Ovary (tissue), 9 donors: ENCODE measurements around the gene NIT1. TPM values are rescaled to one million over a fixed set of nuclear protein-coding genes. Genes with fewer than 3 reads are reported as not detected.

Source experiments
- polyA plus RNA-seq, 2 donors: library from polyadenylated mRNA; stranded (reverse); fragments of 200-250 nt in 1 of 2; fragments of 350-450 nt in 1 of 2; fragmentation: Illumina TruSeq in 1 of 2; extraction: RNeasy Lipid Tissue Mini Kit (QIAGEN cat#74804) in 1 of 2; gene quantifications; one replicate each; pipeline ENCODE4 v1.2.3, GENCODE V29; 2013 to 2014
- small RNA-seq: library from RNA; depleted of rRNA; stranded (forward); fragments of <200 nt; gene quantifications from one replicate; pipeline ENCODE3, GENCODE V24; 2016
- total RNA-seq, 7 donors: library from RNA; depleted of rRNA in 2 of 7; stranded (reverse); fragments of >200 nt in 2 of 7; fragmentation: NEBNext Ultra II Directional in 3 of 7; extraction: Animal tissue kit (Norgen Biotek cat#: 25700) in 3 of 7; gene quantifications; one replicate each; pipeline versions ENCODE4 v1.1.0 to v1.2.4, GENCODE V29; 2016 to 2023
- donor health status: DM: no; HTN: no; CAD: no; lungs with moderate emphysema.
- donor health status: DM: no; HTN: no; CAD: no.
- donor health status: Bipolar disorder and iron deficiency.
- donor health status: DM: yes; HTN: yes; CAD: no.
- donor health status: DM: no; HTN: no; CAD: no.
- donor health status: DM: yes; HTN: yes; CAD: no.

The NIT1 gene
- total and polyA plus RNA-seq, 9 donors = 25.4 to 37.5 (median 36.6) TPM

Small RNAs within 50 kb of the gene (small RNA-seq; reads per million reads assigned to genes)
- not detected for gene RF01225

Other genes with a start within 250 kb of the NIT1 start
- gene ITLN1, start 232.9 kb upstream of the NIT1 start, total RNA-seq = 1,000 to 10,000 TPM in 1 of 7 donors, 10 to 100 TPM in 1, 1 to 10 TPM in 4, under 1 TPM in 1; 0.48 to 1,183 (median 2.0) TPM
- 10 to 100 TPM in 1 of 2 donors, 1 to 10 TPM in 1; 4.5 to 44.1 TPM for gene ITLN1, start 232.9 kb upstream of the NIT1 start, polyA plus RNA-seq
- 1 to 10 TPM in 6 of 7 donors, under 1 TPM in 1; 0.53 to 7.2 (median 2.1) TPM for gene ITLN2, start 163.3 kb upstream of the NIT1 start, total RNA-seq
- gene ITLN2, start 163.3 kb upstream of the NIT1 start, polyA plus RNA-seq = 1 to 10 TPM; 3.4 to 7.6 TPM
- gene F11R, start 97.0 kb upstream of the NIT1 start, total RNA-seq = 10 to 100 TPM; 14.8 to 62.7 (median 34.9) TPM
- gene F11R, start 97.0 kb upstream of the NIT1 start, polyA plus RNA-seq = 10 to 100 TPM; 26.1 to 68.5 TPM
- 100 to 1,000 TPM in 1 of 7 donors, 10 to 100 TPM in 6; 32.6 to 200 (median 50.3) TPM for gene TSTD1, start 79.1 kb upstream of the NIT1 start, total RNA-seq
- gene TSTD1, start 79.1 kb upstream of the NIT1 start, polyA plus RNA-seq = 100 to 1,000 TPM in 1 of 2 donors, 10 to 100 TPM in 1; 13.6 to 107 TPM
- gene USF1, start 72.1 kb upstream of the NIT1 start, total RNA-seq = 10 to 100 TPM; 28.1 to 49.6 (median 44.0) TPM
- gene USF1, start 72.1 kb upstream of the NIT1 start, polyA plus RNA-seq = 10 to 100 TPM; 38.8 to 54.8 TPM
- gene ARHGAP30, start 48.2 kb upstream of the NIT1 start, total RNA-seq = 1 to 10 TPM; 1.7 to 6.3 (median 2.8) TPM
- gene ARHGAP30, start 48.2 kb upstream of the NIT1 start, polyA plus RNA-seq = 1 to 10 TPM; 1.6 to 9.3 TPM
- 1 to 10 TPM in 1 of 7 donors, under 1 TPM in 4, not detected in 2; 0.15 to 4.4 (median 0.26) TPM for gene NECTIN4, start 28.5 kb upstream of the NIT1 start, total RNA-seq
- gene NECTIN4, start 28.5 kb upstream of the NIT1 start, polyA plus RNA-seq = under 1 TPM in 1 of 2 donors, not detected in 1; 0.07 TPM
- gene KLHDC9, start 19.7 kb upstream of the NIT1 start, total RNA-seq = 10 to 100 TPM in 2 of 7 donors, 1 to 10 TPM in 5; 5.5 to 23.3 (median 7.5) TPM
- gene KLHDC9, start 19.7 kb upstream of the NIT1 start, polyA plus RNA-seq = 1 to 10 TPM; 7.1 to 7.3 TPM
- gene PFDN2, start 68 bp upstream of the NIT1 start, total RNA-seq = 10 to 100 TPM; 18.1 to 54.0 (median 46.9) TPM
- 10 to 100 TPM; 66.6 to 94.4 TPM for gene PFDN2, start 68 bp upstream of the NIT1 start, polyA plus RNA-seq
- gene DEDD, start 14.6 kb downstream of the NIT1 start, total RNA-seq = 10 to 100 TPM; 19.0 to 40.2 (median 38.1) TPM
- 10 to 100 TPM; 35.2 to 53.9 TPM for gene DEDD, start 14.6 kb downstream of the NIT1 start, polyA plus RNA-seq
- 100 to 1,000 TPM in 3 of 7 donors, 10 to 100 TPM in 4; 63.2 to 111 (median 96.1) TPM for gene UFC1, start 35.9 kb downstream of the NIT1 start, total RNA-seq
- 100 to 1,000 TPM; 131 to 209 TPM for gene UFC1, start 35.9 kb downstream of the NIT1 start, polyA plus RNA-seq
- gene USP21, start 41.4 kb downstream of the NIT1 start, total RNA-seq = 10 to 100 TPM; 16.7 to 41.9 (median 38.5) TPM
- gene USP21, start 41.4 kb downstream of the NIT1 start, polyA plus RNA-seq = 10 to 100 TPM; 29.2 to 32.0 TPM
- gene PPOX, start 48.3 kb downstream of the NIT1 start, total RNA-seq = 10 to 100 TPM; 20.1 to 37.9 (median 24.2) TPM
- 10 to 100 TPM; 21.1 to 29.6 TPM for gene PPOX, start 48.3 kb downstream of the NIT1 start, polyA plus RNA-seq
- 10 to 100 TPM; 23.1 to 40.6 (median 28.8) TPM for gene B4GALT3, start 59.4 kb downstream of the NIT1 start, total RNA-seq
- gene B4GALT3, start 59.4 kb downstream of the NIT1 start, polyA plus RNA-seq = 10 to 100 TPM; 24.2 to 44.0 TPM
- 100 to 1,000 TPM in 4 of 7 donors, 10 to 100 TPM in 3; 40.7 to 437 (median 103) TPM for gene ADAMTS4, start 80.9 kb downstream of the NIT1 start, total RNA-seq
- gene ADAMTS4, start 80.9 kb downstream of the NIT1 start, polyA plus RNA-seq = 10 to 100 TPM in 1 of 2 donors, under 1 TPM in 1; 0.90 to 19.4 TPM
- gene NDUFS2, start 84.3 kb downstream of the NIT1 start, total RNA-seq = 100 to 1,000 TPM in 4 of 7 donors, 10 to 100 TPM in 3; 90.7 to 137 (median 105) TPM
- 100 to 1,000 TPM in 1 of 2 donors, 10 to 100 TPM in 1; 76.2 to 140 TPM for gene NDUFS2, start 84.3 kb downstream of the NIT1 start, polyA plus RNA-seq
- gene FCER1G, start 97.2 kb downstream of the NIT1 start, total RNA-seq = 10 to 100 TPM in 4 of 7 donors, 1 to 10 TPM in 3; 7.1 to 38.0 (median 19.3) TPM
- gene FCER1G, start 97.2 kb downstream of the NIT1 start, polyA plus RNA-seq = 100 to 1,000 TPM in 1 of 2 donors, 10 to 100 TPM in 1; 38.3 to 270 TPM
- 1 to 10 TPM in 1 of 7 donors, under 1 TPM in 1, not detected in 5; 0.85 to 4.3 TPM for gene APOA2, start 105.5 kb downstream of the NIT1 start, total RNA-seq
- not detected for gene APOA2, start 105.5 kb downstream of the NIT1 start, polyA plus RNA-seq
- gene TOMM40L, start 108.0 kb downstream of the NIT1 start, total RNA-seq = 10 to 100 TPM in 1 of 7 donors, 1 to 10 TPM in 6; 2.4 to 15.2 (median 7.5) TPM
- 10 to 100 TPM in 1 of 2 donors, 1 to 10 TPM in 1; 3.7 to 10.4 TPM for gene TOMM40L, start 108.0 kb downstream of the NIT1 start, polyA plus RNA-seq
- gene NR1I3, start 120.1 kb downstream of the NIT1 start, total RNA-seq = not detected
- gene NR1I3, start 120.1 kb downstream of the NIT1 start, polyA plus RNA-seq = not detected
- 10 to 100 TPM in 1 of 7 donors, 1 to 10 TPM in 5, under 1 TPM in 1; 0.69 to 20.2 (median 1.7) TPM for gene PCP4L1, start 140.6 kb downstream of the NIT1 start, total RNA-seq
- 1 to 10 TPM; 2.6 to 9.4 TPM for gene PCP4L1, start 140.6 kb downstream of the NIT1 start, polyA plus RNA-seq
- 1 to 10 TPM; 1.4 to 3.8 (median 2.5) TPM for gene MPZ, start 191.9 kb downstream of the NIT1 start, total RNA-seq
- 1 to 10 TPM; 2.3 to 9.3 TPM for gene MPZ, start 191.9 kb downstream of the NIT1 start, polyA plus RNA-seq
- 100 to 1,000 TPM in 5 of 7 donors, 10 to 100 TPM in 2; 12.6 to 149 (median 126) TPM for gene SDHC, start 196.3 kb downstream of the NIT1 start, total RNA-seq
- 100 to 1,000 TPM; 115 to 327 TPM for gene SDHC, start 196.3 kb downstream of the NIT1 start, polyA plus RNA-seq
- 10 to 100 TPM in 1 of 7 donors, 1 to 10 TPM in 3, not detected in 3; 1.5 to 15.2 (median 2.5) TPM for gene CFAP126, start 249.8 kb downstream of the NIT1 start, total RNA-seq
- under 1 TPM in 1 of 2 donors, not detected in 1; 0.11 TPM for gene CFAP126, start 249.8 kb downstream of the NIT1 start, polyA plus RNA-seq